GM18508 (cell line): Measurements from ENCODE around the gene PDIA6.
"Not testable (repeated sequence)": the region's sequence is repeated elsewhere in the genome, so short reads cannot be mapped to it uniquely, and the experiment has no call there.

Experiments used
- ATAC-seq: cut with Tn5 transposase; IDR thresholded peaks from one replicate; pipeline ENCODE4 v1.9.1; 2021; ENCODE audit warnings: moderate number of reproducible peaks; ENCODE audit not compliant: insufficient read depth, unreplicated experiment

Gene PDIA6

GRCh38 chr2:10833021-10833420, 20.4 kb upstream of the PDIA6 start:
- ATAC-seq, result no peak

- no peak for ATAC-seq
These were observed 19.8 kb upstream of the PDIA6 start for GRCh38 chr2:10832203-10832936.

- ATAC-seq, result no peak
These were observed 18.9 kb upstream of the PDIA6 start for GRCh38 chr2:10831400-10831985.

- ATAC-seq, result no peak
These were observed 18.2 kb upstream of the PDIA6 start for GRCh38 chr2:10830641-10831399.

GRCh38 chr2:10830203-10830602, 17.6 kb upstream of the PDIA6 start:
- no peak for ATAC-seq

- ATAC-seq, result no peak
These were observed 16.7 kb upstream of the PDIA6 start for GRCh38 chr2:10829299-10829698.

- ATAC-seq, result no peak
These were observed 15.8 kb upstream of the PDIA6 start for GRCh38 chr2:10828346-10828745.

- ATAC-seq, result no peak
These were observed 14.0 kb upstream of the PDIA6 start for GRCh38 chr2:10826625-10827024.

- ATAC-seq, result no peak
These were observed 13.4 kb upstream of the PDIA6 start for GRCh38 chr2:10826026-10826425.

GRCh38 chr2:10824191-10824590, 11.6 kb upstream of the PDIA6 start:
- ATAC-seq, result no peak

- no peak for ATAC-seq
These were observed 8.6 kb upstream of the PDIA6 start for GRCh38 chr2:10820978-10821695.

- ATAC-seq, result no peak
These were observed 8.0 kb upstream of the PDIA6 start for GRCh38 chr2:10820562-10820961.

GRCh38 chr2:10819714-10820314, 7.2 kb upstream of the PDIA6 start:
- ATAC-seq, result no peak

- no peak for ATAC-seq
These were observed 6.4 kb upstream of the PDIA6 start for GRCh38 chr2:10818984-10819383.

GRCh38 chr2:10818305-10818704, 5.7 kb upstream of the PDIA6 start:
- ATAC-seq, result not testable (repeated sequence)

- ATAC-seq, result no peak
These were observed 4.8 kb upstream of the PDIA6 start for GRCh38 chr2:10817413-10817812.

- ATAC-seq, result no peak
These were observed 2.2 kb upstream of the PDIA6 start for GRCh38 chr2:10814571-10815331.

GRCh38 chr2:10814142-10814541, 1.6 kb upstream of the PDIA6 start:
- no peak for ATAC-seq
